IMR-90 (cell line): ENCODE results near the gene ADAMTS9. TPM values are rescaled to one million over a fixed set of nuclear protein-coding genes. Genes with fewer than 3 reads are reported as not detected.

Source experiments
- ATAC-seq: fragments of 200-7000 bp; cut with Tn5 transposase; 2 replicates; pipeline ENCODE4 v1.9.1; 2020; ENCODE audit warnings: low read depth, mild to moderate bottlenecking, moderate library complexity
- BruUV-seq: library from RNA; stranded (reverse); fragments of 400-500 nt; replicated peaks from 2 replicates; lab custom pipeline; 2021; lab: Mats Ljungman, UMichigan
- CTCF ChIA-PET: fragments of 300-600 bp; formaldehyde crosslinking; extraction: SDS; loops from one replicate; lab custom pipeline; 2021; ENCODE audit warnings: antibody characterized with exemption; lab: Yijun Ruan, JAX
- POLR2A ChIA-PET: fragments of 300-600 bp; sonication (Branson Sonifier 250); formaldehyde crosslinking; loops from one replicate; lab custom pipeline; 2022; ENCODE audit warnings: antibody characterized with exemption; ENCODE audit not compliant: unreplicated experiment; lab: Charles Lee
- DNase-seq: peaks from one replicate; pipeline ENCODE4 v3.0.0; 2013
- H2AFZ ChIP-seq: replicated peaks from 2 replicates; pipeline ENCODE3; 2013; ENCODE audit warnings: low read length, mild to moderate bottlenecking; ENCODE audit not compliant: poor library complexity
- H2AK5ac ChIP-seq: 2 replicates; pipeline ENCODE4 v1.6.1; 2013; ENCODE audit warnings: low read depth, low read length, inconsistent platforms
- H2AK9ac ChIP-seq: replicated peaks from 2 replicates; pipeline ENCODE3; 2013; ENCODE audit warnings: mild to moderate bottlenecking, low read depth, low read length, moderate library complexity; ENCODE audit not compliant: poor library complexity
- H2BK120ac ChIP-seq: 2 replicates; pipeline ENCODE4 v1.6.1; 2013; ENCODE audit warnings: low read depth, low read length, inconsistent platforms
- H2BK15ac ChIP-seq: 3 replicates; pipeline ENCODE4 v1.6.1; 2013; ENCODE audit warnings: low read depth, low read length, inconsistent platforms
- H2BK20ac ChIP-seq: 2 replicates; pipeline ENCODE4 v1.6.1; 2013; ENCODE audit warnings: low read depth, mild to moderate bottlenecking, inconsistent platforms, low read length, moderate library complexity
- H2BK5ac ChIP-seq: 2 replicates; pipeline ENCODE4 v1.6.1; 2013; ENCODE audit warnings: mild to moderate bottlenecking, low read depth, low read length, inconsistent platforms; ENCODE audit not compliant: poor library complexity, severe bottlenecking
- H3K14ac ChIP-seq: replicated peaks from 2 replicates; pipeline ENCODE4 v1.6.1; 2013; ENCODE audit warnings: low read depth, low read length, inconsistent platforms
- H3K18ac ChIP-seq: 2 replicates; pipeline ENCODE4 v1.6.1; 2013; ENCODE audit warnings: low read depth, low read length, control low read depth
- H3K23ac ChIP-seq: 2 replicates; pipeline ENCODE4 v1.6.1; 2013; ENCODE audit warnings: low read depth, low read length, inconsistent platforms
- H3K27ac ChIP-seq: 2 replicates; pipeline ENCODE4 v1.5.1; 2013; ENCODE audit warnings: mild to moderate bottlenecking, control low read depth, low read length; ENCODE audit not compliant: insufficient read depth
- H3K27me3 ChIP-seq: 2 replicates; pipeline ENCODE4 v1.6.1; 2013; ENCODE audit warnings: low read length; ENCODE audit not compliant: control insufficient read depth, insufficient read depth
- H3K36me3 ChIP-seq: 2 replicates; pipeline ENCODE4 v1.6.1; 2013; ENCODE audit warnings: low read length, mixed read lengths; ENCODE audit not compliant: control insufficient read depth, insufficient read depth
- H3K4ac ChIP-seq: 2 replicates; pipeline ENCODE4 v1.6.1; 2013; ENCODE audit warnings: low read depth, low read length, inconsistent platforms
- H3K4me1 ChIP-seq: 2 replicates; pipeline ENCODE4 v1.6.1; 2013; ENCODE audit warnings: low read length, mixed read lengths; ENCODE audit not compliant: control insufficient read depth, insufficient read depth
- H3K4me2 ChIP-seq: 2 replicates; pipeline ENCODE4 v1.6.1; 2013; ENCODE audit warnings: low read depth, mild to moderate bottlenecking, control low read depth, low read length, moderate library complexity
- H3K4me3 ChIP-seq: 2 replicates; pipeline ENCODE4 v1.5.1; 2013; ENCODE audit warnings: low read depth, mild to moderate bottlenecking, control low read depth, low read length, moderate library complexity; ENCODE audit not compliant: insufficient read depth
- H3K56ac ChIP-seq: 2 replicates; pipeline ENCODE4 v1.6.1; 2013; ENCODE audit warnings: low read length, inconsistent platforms; ENCODE audit not compliant: insufficient read depth; ENCODE audit errors: extremely low read depth
- H3K79me1 ChIP-seq, 2 experiments: 2 replicates each; pipeline ENCODE4 v1.6.1; 2013; ENCODE audit warnings: low read length in 2 of 2, inconsistent platforms in 1 of 2, low read depth in 1 of 2
- H3K9ac ChIP-seq: 2 replicates; pipeline ENCODE4 v1.6.1; 2013; ENCODE audit warnings: low read depth, low read length, control low read depth
- H3K9me1 ChIP-seq: 2 replicates; pipeline ENCODE4 v1.6.1; 2013; ENCODE audit warnings: low read length, inconsistent platforms; ENCODE audit not compliant: insufficient read depth
- H3K9me3 ChIP-seq: 2 replicates; pipeline ENCODE4 v1.6.1; 2013; ENCODE audit warnings: low read length; ENCODE audit not compliant: control insufficient read depth, insufficient read depth
- H4K20me1 ChIP-seq: 2 replicates; pipeline ENCODE4 v1.6.1; 2013; ENCODE audit warnings: low read length, inconsistent platforms; ENCODE audit not compliant: insufficient read depth
- H4K5ac ChIP-seq: 2 replicates; pipeline ENCODE4 v1.6.1; 2013; ENCODE audit warnings: mild to moderate bottlenecking, low read depth, low read length, control low read depth
- H4K8ac ChIP-seq, 2 experiments: 2 replicates each; pipeline ENCODE4 v1.6.1; 2013; ENCODE audit warnings: low read depth in 2 of 2, low read length in 2 of 2, control low read depth in 1 of 2, inconsistent platforms in 1 of 2
- H4K91ac ChIP-seq: 2 replicates; pipeline ENCODE4 v1.6.1; 2013; ENCODE audit warnings: low read depth, low read length, inconsistent platforms; ENCODE audit not compliant: insufficient read depth
- BHLHE40 ChIP-seq: fragments of 150-350 bp; IDR thresholded peaks from 2 replicates; pipeline ENCODE4 v1.6.1; 2016; ENCODE audit warnings: mild to moderate bottlenecking, low read depth, low read length
- CEBPB ChIP-seq: IDR thresholded peaks from 2 replicates; pipeline ENCODE4 v1.6.1; 2012; ENCODE audit warnings: low read depth, low read length, improper control_type of control experiment
- CHD1 ChIP-seq: IDR thresholded peaks from 2 replicates; pipeline ENCODE4 v1.6.1; 2012; ENCODE audit warnings: low read depth, low read length, improper control_type of control experiment
- CTCF ChIP-seq: conservative IDR thresholded peaks from 2 replicates; pipeline ENCODE4 v1.5.1; 2012; ENCODE audit warnings: mild to moderate bottlenecking, low read depth, low read length, improper control_type of control experiment
- ELK1 ChIP-seq: fragments of 150-350 bp; IDR thresholded peaks from 2 replicates; pipeline ENCODE4 v1.6.1; 2016; ENCODE audit warnings: low read depth, mild to moderate bottlenecking, low read length, moderate library complexity, borderline replicate concordance
- FOS ChIP-seq: fragments of 150-350 bp; IDR thresholded peaks from 2 replicates; pipeline ENCODE4 v1.6.1; 2016; ENCODE audit warnings: low read depth, low read length
- MAFK ChIP-seq: IDR thresholded peaks from 2 replicates; pipeline ENCODE4 v1.6.1; 2012; ENCODE audit warnings: low read depth, low read length, improper control_type of control experiment
- MAZ ChIP-seq: IDR thresholded peaks from 2 replicates; pipeline ENCODE4 v1.6.1; 2012; ENCODE audit warnings: low read depth, mild to moderate bottlenecking, low read length, improper control_type of control experiment, moderate library complexity, borderline replicate concordance
- MXI1 ChIP-seq: IDR thresholded peaks from 2 replicates; pipeline ENCODE4 v1.6.1; 2012; ENCODE audit warnings: low read depth, mild to moderate bottlenecking, low read length, moderate library complexity, borderline replicate concordance
- NFE2L2 ChIP-seq: fragments of 150-350 bp; IDR thresholded peaks from 2 replicates; pipeline ENCODE4 v1.6.1; 2016; ENCODE audit warnings: low read depth, mild to moderate bottlenecking, low read length
- POLR2A ChIP-seq: IDR thresholded peaks from 2 replicates; pipeline ENCODE4 v1.6.1; 2012; ENCODE audit warnings: mild to moderate bottlenecking, low read depth, low read length
- RAD21 ChIP-seq: IDR thresholded peaks from 2 replicates; pipeline ENCODE4 v1.6.1; 2012; ENCODE audit warnings: low read length, improper control_type of control experiment
- RCOR1 ChIP-seq: IDR thresholded peaks from 2 replicates; pipeline ENCODE4 v1.6.1; 2012; ENCODE audit warnings: mild to moderate bottlenecking, low read length, improper control_type of control experiment; ENCODE audit not compliant: insufficient replicate concordance
- RFX5 ChIP-seq: IDR thresholded peaks from 2 replicates; pipeline ENCODE4 v1.8.0; 2012; ENCODE audit warnings: low read depth, mild to moderate bottlenecking, low read length, moderate library complexity
- SMC3 ChIP-seq: fragments of 150-350 bp; IDR thresholded peaks from 2 replicates; pipeline ENCODE4 v1.6.1; 2016; ENCODE audit warnings: low read depth, mild to moderate bottlenecking, antibody characterized with exemption, low read length, moderate library complexity
- USF2 ChIP-seq: fragments of 150-350 bp; IDR thresholded peaks from 2 replicates; pipeline ENCODE4 v1.6.1; 2017; ENCODE audit warnings: mild to moderate bottlenecking, antibody characterized with exemption, low read length, low read depth
- WGBS, 2 experiments: methylation state at CpG; one replicate each; pipeline versions ENCODE4 v1.1.5 to v1.1.7; 2013; ENCODE audit warnings: missing lambda C conversion rate in 2 of 2; ENCODE audit not compliant: insufficient read length in 1 of 2; ENCODE audit errors: extremely low coverage in 2 of 2; 5-methylcytosine and 5-hydroxymethylcytosine counted together
- dilution Hi-C: fragments of 300-500 bp; cut with HindIII; formaldehyde crosslinking; loops from one replicate; pipeline ENCODE4 v1.14.3; 2018; ENCODE audit warnings: low sequenced_read_pairs; ENCODE audit not compliant: unreplicated experiment
- in situ Hi-C: fragments of 300-500 bp; cut with MboI; formaldehyde crosslinking; loops from 3 replicates; pipeline ENCODE4 v1.14.3; 2019; ENCODE audit warnings: low sequenced_read_pairs, inconsistent platforms, mixed read lengths
- intact Hi-C: fragments of 100-400 bp; cut with micrococcal nuclease; formaldehyde crosslinking; loops from 2 replicates; pipeline ENCODE4 v1.10.0; 2022
- polyA plus RNA-seq, 3 experiments: library from polyadenylated mRNA; depleted of rRNA; stranded (reverse); fragments of >200 nt; gene quantifications; 2 replicates each; pipeline ENCODE4 v1.2.3, GENCODE V29; 2012; ENCODE audit warnings: low replicate concordance in 1 of 3
- total RNA-seq: library from RNA; depleted of rRNA; stranded (reverse); fragments of >200 nt; gene quantifications from 2 replicates; pipeline ENCODE4 v1.2.3, GENCODE V29; 2012

Gene ADAMTS9
- total and polyA plus RNA-seq, 2 of the 4 experiments (the other 2 are of a cell fraction), result 0.55 to 1.1 TPM

GRCh38 chr3:64578797-64579196, 109.0 kb downstream of the ADAMTS9 start:
- Histone ChIP-seq H3K4me2 (no peak overlapping the region), H3K4me1 (no peaks in the 10 kb centered on the region; the same call in 1 of the 2 replicates), H4K5ac (no peak overlapping the region), H2AK9ac (no peak overlapping the region), H2BK5ac (no peak overlapping the region), H3K9me3 (no peaks in the 10 kb centered on the region), H3K27ac (no peak overlapping the region), H3K23ac (no peak overlapping the region), H3K18ac (no peak overlapping the region), H3K27me3 (peaks cover 5% of the 10 kb centered on the region), H4K91ac (no peak overlapping the region), H3K79me1 (no peaks in the 10 kb centered on the region), H3K36me3 (no peaks in the 10 kb centered on the region; the same call in 1 of the 2 replicates), H2AFZ (no peak overlapping the region), H3K56ac (no peak overlapping the region), H3K9ac (no peak overlapping the region), H2BK20ac (no peak overlapping the region), H3K9me1 (no peaks in the 10 kb centered on the region; the same call in 1 of the 2 replicates), H2BK15ac (no peak overlapping the region), H2AK5ac (no peak overlapping the region), H3K14ac (no peak overlapping the region), H3K4me3 (no peak overlapping the region), H4K8ac (no peak overlapping the region), H4K20me1 (no peaks in the 10 kb centered on the region), H2BK120ac (no peak overlapping the region), H3K4ac (no peak overlapping the region)
- ChIA-PET POLR2A (no interaction called here), CTCF (no interaction called here)
- BruUV-seq, result no TSS peak
- 44% methylated on average over 2 of the region's 3 CpGs; no CpG with 5 or more reads in 1 of the 2 experiments for WGBS, 2 experiments
- in situ Hi-C loops, result no loop called here
- DNase-seq (no peak), ATAC-seq (no peak)
- dilution Hi-C loops, result no loop called here
- TF ChIP-seq CHD1, result no peak
- TF ChIP-seq FOS, result no peak
- no peak for TF ChIP-seq NFE2L2
- TF ChIP-seq RAD21, result no peak
- no peak for TF ChIP-seq BHLHE40
- no peak for TF ChIP-seq RFX5
- TF ChIP-seq RCOR1, result no peak
- TF ChIP-seq SMC3, result no peak
- no peak for TF ChIP-seq MAZ
- TF ChIP-seq CEBPB, result no peak
- TF ChIP-seq CTCF, result no peak
- no peak for TF ChIP-seq MAFK
- no peak for TF ChIP-seq ELK1
- TF ChIP-seq MXI1, result no peak
- no peak for TF ChIP-seq USF2
- no peak for TF ChIP-seq POLR2A
- intact Hi-C loops, result no loop called here
